Cardiac fibroblast (primary cell): ENCODE results near the gene LRRC74A.

Experiments
- DNase-seq, 2 donors: peaks; one replicate each; pipeline versions ENCODE4 v3.0.0 to v3.0.0-alpha.2; 2010; ENCODE audit warnings: low read depth in 2 of 2
- H3K4me3 ChIP-seq, 2 donors: replicated peaks in 1 of 2; 1 replicate in 1 of 2; 2 replicates in 1 of 2; pipeline ENCODE4 v1.5.1; 2011; ENCODE audit warnings: low read depth in 2 of 2, low read length in 2 of 2, mild to moderate bottlenecking in 2 of 2, moderate library complexity in 1 of 2
- TF ChIP-seq, protein P1 (sequence below): IDR thresholded peaks from one replicate; pipeline ENCODE4 v1.5.1; 2011; ENCODE audit warnings: low read depth, mild to moderate bottlenecking, low read length, inconsistent platforms

Gene LRRC74A

GRCh38 chr14:76784881-76785280, 41.3 kb upstream of the LRRC74A start:
- no peak overlapping the region for H3K4me3 ChIP-seq
- peak; percentile 79 to 87 for DNase-seq
- TF ChIP-seq, protein P1, sequence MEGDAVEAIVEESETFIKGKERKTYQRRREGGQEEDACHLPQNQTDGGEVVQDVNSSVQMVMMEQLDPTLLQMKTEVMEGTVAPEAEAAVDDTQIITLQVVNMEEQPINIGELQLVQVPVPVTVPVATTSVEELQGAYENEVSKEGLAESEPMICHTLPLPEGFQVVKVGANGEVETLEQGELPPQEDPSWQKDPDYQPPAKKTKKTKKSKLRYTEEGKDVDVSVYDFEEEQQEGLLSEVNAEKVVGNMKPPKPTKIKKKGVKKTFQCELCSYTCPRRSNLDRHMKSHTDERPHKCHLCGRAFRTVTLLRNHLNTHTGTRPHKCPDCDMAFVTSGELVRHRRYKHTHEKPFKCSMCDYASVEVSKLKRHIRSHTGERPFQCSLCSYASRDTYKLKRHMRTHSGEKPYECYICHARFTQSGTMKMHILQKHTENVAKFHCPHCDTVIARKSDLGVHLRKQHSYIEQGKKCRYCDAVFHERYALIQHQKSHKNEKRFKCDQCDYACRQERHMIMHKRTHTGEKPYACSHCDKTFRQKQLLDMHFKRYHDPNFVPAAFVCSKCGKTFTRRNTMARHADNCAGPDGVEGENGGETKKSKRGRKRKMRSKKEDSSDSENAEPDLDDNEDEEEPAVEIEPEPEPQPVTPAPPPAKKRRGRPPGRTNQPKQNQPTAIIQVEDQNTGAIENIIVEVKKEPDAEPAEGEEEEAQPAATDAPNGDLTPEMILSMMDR = peak; percentile 91

- no peak for DNase-seq
- TF ChIP-seq, protein P1 = no peak
- H3K4me3 ChIP-seq = no peak overlapping the region
Measured at GRCh38 chr14:76786601-76787000, 39.6 kb upstream of the LRRC74A start.

- no peak for DNase-seq
- no peak overlapping the region for H3K4me3 ChIP-seq
- TF ChIP-seq, protein P1 = no peak
Measured at GRCh38 chr14:76792422-76792821, 33.8 kb upstream of the LRRC74A start.

- no peak for DNase-seq
- TF ChIP-seq, protein P1 = no peak
- H3K4me3 ChIP-seq = no peak overlapping the region
Measured at GRCh38 chr14:76793324-76793723, 32.9 kb upstream of the LRRC74A start.

DNA sequence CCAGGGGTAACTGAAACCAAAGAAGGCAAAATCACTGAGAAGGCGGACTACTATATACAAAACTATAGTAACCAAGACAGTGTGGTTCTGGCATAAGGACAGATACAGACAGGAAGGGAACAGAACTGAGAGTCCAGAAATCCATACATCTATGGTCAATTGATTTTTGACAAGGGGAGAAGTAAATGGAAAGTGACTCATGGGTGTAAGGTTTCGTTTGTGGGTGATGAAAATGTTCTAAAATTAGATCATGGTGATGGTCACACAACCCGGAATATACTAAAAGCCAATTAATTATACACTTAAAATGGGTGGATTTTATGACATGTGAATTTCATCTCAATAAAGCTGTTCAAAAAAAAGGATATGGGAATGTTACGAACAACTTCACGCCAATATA, 32.3 kb upstream of the LRRC74A start:
- H3K4me3 ChIP-seq = no peak overlapping the region
- TF ChIP-seq, protein P1 = no peak
- no peak for DNase-seq

- H3K4me3 ChIP-seq = no peak overlapping the region
- TF ChIP-seq, protein P1 = no peak
- no peak for DNase-seq
Measured at GRCh38 chr14:76806446-76806845, 19.8 kb upstream of the LRRC74A start.

GRCh38 chr14:76808011-76808410, 18.2 kb upstream of the LRRC74A start:
- no peak for DNase-seq
- TF ChIP-seq, protein P1 = no peak
- H3K4me3 ChIP-seq = no peak overlapping the region
